Hematopoietic multipotent progenitor cell treated with erythropoietin and hydrocortisone succinate and interleukin-3 and kit ligand, for 15 days (in vitro differentiated cells): ENCODE measurements around the gene TLDC2.

Experiments used
- DNase-seq: peaks from one replicate; pipeline ENCODE4 v3.0.0-alpha.2; 2015; ENCODE audit warnings: low spot score

TLDC2 gene

DNA sequence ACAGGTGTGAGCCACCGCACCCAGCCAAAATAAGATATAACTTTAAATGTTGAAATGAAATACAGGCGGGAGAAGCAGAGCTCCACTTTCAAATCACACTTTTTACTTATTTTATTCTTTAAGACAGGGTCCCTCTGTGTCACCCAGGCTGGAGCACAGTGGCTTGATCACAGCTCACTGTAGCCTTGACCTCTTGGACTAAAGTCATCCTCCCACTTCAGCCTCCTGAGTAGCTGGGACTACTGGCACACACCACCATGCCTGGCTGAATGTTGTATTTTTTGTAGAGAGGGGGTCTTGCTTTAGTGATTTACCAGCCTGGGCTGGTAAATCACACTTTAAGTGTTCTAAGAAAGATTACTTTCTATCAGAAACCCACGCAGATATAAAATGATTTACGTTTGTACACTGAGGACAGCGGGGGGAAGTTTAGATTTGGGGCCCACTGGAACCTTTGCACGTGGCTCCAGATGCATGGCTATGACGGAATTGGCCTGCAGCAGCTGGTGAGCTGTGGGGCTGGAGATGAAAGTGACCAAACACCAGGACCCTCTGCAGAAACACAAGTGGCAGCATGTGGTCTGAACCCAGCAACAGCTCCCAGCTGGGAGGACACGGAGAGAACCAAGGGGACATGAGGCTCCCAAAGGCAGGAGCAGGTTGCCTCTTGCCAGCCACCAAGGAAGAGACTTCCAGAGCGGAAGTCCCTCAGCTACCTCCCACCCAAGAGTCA is 26.4 kb upstream of the TLDC2 start:
- no peak for DNase-seq

DNA sequence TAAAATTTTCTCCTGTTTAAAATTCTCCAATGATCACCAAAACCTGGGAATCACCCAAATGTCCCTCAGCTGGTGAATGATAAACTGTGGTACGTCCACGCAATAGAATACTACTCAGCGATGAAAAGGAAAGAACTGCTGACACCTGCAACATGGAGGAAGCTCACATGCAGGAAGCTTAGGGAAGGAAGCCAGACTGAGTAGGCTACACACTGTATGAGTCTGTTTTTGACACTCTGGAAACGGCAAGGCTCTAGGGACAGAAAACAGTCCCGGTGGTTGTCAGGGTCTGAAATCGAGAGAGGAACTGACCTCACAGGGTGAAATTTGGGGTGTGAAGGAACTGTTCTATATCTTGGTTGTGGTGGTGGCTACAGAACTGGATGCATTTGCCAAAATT is 25.2 kb upstream of the TLDC2 start:
- DNase-seq: no peak

DNA sequence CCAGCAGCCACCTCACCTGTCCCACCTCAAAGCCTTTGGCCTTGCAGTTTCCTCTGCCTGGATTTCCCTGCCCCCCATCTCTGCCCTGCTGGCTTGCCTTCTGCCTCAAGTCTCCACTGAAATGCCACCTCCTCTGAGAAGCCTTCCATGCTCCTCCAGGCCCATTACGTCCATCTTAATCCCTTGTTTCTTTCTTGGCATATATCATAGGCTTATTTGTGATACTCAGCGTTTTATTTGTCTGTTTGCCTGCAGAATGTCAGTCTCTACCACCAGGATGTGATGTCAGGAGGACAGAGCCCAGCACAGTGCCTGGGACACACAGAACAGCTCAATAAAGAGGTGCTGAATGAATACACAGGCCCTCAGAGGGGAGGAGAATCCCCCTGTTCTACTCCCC is 24.4 kb upstream of the TLDC2 start:
- no peak for DNase-seq

DNA sequence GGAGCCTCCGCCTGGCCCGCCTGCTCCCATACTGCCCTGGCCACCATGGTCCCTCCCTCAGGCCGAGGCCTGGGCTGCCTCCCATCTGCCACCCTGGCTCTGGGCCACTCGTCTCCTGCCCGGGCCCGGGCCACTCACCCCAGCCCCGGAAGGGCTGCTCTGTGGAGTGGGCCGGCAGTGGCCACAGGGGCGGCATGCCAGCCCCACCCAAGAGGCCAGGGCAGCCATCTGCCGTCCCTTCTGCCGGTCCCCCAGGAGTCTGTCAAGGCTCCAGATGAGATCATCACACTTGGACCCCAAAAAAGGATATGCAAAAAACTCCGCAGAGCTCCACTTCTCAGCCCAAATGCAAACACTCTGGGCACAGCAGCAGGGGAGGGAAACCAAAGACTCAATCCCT is 23.8 kb upstream of the TLDC2 start:
- no peak for DNase-seq

DNA sequence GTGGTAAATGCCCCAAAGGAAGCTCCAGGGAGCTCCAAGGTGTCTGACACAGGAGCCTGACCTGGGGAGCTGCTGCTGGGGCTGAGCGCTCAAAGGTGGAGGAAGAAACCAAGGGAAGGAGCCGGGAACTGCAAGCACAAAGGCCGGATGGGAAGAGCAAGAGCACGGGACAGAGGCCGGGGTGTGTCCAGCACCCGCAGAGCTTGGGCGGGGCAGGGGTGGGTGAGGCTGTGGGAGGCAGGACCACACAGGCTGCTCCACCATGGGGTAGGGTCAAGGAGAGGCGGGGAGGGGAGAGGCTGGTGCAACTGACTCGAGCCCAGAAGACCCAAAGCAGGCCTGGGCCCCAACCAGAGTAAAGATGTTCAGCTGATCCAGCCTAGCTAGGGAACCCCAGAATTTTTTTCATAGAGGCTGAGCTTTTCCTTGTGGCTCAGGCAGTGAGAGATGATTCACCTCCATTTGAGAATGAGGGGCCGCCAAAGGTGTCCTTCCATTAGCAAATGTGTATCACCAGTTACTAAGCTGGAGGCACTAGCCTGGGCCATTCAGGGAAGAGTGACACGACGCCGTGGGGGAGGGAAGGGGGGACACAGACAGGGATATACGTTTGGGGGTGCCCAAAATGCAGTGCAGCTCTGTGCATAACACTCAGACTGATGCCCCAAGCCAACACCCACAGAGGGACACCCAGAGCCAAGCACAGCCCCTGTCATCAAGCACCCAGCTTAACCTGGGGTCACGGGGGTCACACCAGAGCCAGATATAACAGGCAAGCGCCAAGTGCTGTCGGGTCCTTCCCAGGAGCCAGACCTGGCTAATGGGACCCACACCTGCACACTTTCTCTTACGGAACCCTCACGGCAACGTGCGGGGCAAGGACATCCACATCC is 21.3 kb upstream of the TLDC2 start:
- DNase-seq: no peak

DNA sequence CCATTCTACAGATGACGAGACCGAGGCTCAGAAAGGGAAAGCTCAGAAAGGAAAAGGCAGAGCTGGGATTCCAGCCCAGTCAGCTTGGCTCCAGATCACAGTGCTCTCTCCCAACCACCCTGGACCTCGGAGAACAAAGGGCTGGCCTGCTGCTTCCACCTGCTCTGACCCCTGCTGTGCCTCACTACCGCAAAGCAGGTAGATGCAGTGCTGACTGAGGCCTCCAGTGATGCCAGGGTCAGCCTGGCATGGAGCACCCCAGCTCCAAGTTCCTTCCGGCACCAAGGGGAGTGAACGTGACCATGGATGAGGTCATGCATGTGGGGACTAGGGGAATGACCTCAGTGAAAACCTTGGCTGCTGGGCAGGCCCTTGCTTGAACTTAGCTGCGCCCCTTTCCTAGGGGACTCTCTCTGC is 20.7 kb upstream of the TLDC2 start:
- DNase-seq: no peak

DNA sequence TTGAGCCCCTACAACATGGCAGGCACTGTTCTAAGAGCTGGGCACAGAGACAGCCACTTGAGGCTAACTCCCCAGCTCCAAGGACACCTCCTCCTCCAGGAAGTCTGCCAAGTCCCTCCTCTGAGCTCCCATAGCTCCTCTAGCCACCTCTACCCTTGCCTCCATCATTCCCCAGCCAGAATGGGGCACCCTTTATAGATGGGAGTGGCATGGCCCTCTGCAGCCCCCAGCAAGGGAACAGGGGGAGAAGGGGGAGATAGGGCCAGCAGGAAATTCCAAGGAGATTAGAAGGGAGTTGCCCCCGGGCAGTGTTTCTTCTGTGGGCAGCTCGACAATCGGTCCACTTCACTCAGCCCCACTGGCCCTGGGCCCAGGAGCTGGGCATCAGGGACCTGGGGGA is 19.7 kb upstream of the TLDC2 start:
- DNase-seq: no peak

DNA sequence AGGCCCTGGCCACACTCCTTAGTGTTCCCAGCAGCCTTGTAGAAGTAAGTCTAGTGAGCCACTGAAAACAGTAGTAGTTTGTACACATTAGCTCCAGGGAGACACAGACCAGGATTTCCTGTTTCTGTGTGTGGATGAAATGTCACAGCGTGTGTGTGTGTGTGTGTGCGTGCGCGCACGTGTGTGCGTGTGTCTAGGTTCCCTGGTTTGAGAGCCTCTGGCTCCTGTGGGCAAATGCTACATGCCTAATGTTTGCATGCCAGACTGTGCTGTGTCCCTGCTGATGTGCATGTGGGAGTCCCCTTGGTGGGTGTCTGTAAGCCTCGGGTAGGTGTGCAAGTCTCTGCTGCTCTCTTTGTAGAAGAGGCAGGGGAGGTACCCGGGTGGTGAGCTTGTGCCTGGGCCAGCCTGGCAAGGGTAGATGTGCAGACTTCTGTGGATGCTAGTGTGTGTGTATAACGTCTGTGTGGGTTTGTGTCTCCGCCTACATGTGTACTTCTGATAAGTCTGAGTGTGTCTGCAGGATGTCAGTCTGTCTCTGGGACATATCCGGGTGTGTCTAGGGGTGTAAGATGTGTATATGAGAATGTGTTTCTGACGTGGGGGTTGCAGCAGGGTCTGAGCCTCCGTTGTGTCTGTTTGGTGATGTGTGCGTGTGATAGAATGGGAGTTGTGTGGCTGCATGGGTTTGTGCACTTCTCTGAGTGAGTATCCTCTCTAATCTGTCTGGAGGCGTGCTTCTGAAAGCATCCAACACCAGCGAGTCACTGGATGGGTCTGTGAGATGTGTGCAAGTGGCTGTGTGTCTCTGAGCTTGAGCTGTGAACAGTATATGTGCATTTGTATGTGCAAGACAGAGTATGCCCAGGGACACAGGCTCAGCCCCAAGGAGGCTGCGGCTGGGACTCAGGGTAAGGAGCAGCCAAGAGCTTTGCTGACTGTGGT is 19.0 kb upstream of the TLDC2 start:
- DNase-seq: no peak

DNA sequence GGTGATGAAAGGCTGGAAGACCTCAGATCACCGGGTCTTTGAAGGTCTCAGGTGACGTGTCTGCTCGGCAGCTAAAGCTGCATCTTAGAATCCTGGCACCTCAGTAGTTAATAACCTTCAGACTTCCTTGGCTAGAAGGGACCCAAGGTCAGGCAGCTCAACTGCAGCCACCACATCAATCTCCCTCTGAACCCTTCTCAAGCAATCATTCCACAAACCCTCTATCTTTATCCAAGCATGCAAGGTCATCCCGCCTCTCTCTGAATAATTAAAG is 16.7 kb upstream of the TLDC2 start:
- DNase-seq: no peak

DNA sequence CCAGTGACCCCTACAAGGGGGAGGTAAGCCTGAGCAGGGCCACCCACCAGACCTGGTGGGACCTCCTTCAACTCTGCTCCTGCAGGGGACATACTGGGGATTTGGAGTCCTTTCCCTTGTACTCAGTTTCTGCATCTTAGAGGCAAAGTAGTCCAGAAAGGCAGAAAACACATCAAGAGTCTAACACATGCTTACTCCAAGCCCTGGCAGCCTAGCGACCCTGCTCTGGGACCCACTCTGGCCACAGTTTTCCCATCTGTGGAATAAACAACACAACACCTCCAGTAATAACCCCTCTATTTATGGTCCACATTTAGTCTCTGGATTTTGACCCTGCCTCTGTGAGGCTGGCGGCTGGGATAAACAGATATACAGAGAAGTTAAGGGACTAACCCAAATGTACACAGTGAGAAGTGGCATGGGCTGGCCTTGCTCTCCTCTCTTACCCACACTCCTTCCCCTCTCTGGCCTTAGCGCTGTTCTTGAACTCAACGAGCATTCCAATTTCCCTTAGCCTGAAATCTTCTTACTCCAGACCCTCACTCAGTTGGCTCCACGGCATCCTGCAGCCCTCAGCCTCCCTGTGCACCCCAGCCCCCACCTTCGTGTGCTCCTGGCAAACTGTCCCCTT is 16.1 kb upstream of the TLDC2 start:
- DNase-seq: no peak

DNA sequence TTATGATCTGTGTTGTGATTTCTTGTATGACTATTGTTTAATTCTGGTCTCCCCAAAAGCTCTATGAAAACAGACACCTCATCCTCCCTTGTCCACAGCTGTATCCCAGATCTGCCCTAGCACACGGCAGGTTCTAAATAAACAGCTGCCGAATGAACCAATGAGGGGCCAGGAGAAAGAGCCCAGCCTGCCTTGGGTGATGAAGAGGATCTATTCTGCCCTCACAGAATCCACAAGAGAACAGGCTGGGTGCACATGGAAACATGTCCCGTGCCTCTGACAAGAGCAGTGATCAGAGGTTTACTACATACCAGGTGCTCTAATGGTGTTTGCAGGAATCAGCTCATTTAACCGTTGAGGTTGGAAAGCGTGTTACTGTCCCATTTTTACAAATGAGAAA is 15.6 kb upstream of the TLDC2 start:
- DNase-seq: no peak

DNA sequence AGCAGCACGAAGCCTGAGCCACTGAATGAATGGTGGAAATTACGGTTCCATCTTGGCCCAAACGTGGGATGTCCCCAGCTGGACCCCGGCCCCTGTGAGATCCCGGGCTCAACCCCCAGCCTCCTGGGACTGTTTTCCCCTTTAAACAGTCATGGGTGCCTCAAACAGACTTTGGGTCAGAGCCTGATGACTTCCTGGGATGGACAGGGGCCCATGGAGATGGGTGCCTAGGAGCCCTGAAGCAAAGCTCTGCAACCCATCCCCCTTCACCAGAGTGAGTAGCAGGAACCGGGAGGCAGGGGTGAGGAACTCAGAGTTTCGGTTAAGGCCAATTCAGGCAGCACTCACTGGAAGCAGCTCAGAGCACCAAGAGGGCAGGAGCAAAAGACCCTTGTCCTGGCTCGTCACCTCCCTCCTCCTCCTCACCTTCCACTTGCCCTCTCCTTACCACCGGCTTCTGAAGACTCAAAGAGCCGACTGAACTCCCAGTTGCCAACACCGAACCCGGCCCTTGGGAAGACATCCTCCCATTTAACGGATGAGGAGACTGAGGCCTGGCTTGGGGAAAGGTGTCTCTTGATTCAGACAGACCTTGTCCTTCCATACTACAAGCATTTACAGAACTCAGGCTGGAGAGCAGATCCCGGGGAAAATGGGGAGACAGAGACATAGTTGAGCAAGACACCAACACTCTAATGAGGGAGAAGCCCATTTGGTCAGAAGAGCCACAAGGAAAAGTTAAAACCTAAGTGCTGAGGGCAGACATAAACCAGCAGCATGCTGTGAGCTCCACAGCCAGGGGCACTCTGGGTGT is 14.9 kb upstream of the TLDC2 start:
- DNase-seq: no peak

DNA sequence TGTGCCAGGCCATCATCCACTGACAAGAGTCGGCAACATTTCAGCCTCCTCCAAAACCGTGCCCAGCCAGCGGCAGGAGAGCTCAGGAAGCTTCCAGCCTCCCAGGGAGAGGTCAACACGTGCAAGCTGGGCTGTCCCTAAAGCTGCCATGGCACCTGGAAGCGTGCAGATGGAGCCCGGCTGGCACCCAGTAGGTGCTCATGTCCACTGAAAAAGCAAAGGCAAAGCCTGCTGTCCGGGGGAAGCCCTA is 14.4 kb upstream of the TLDC2 start:
- no peak for DNase-seq

DNA sequence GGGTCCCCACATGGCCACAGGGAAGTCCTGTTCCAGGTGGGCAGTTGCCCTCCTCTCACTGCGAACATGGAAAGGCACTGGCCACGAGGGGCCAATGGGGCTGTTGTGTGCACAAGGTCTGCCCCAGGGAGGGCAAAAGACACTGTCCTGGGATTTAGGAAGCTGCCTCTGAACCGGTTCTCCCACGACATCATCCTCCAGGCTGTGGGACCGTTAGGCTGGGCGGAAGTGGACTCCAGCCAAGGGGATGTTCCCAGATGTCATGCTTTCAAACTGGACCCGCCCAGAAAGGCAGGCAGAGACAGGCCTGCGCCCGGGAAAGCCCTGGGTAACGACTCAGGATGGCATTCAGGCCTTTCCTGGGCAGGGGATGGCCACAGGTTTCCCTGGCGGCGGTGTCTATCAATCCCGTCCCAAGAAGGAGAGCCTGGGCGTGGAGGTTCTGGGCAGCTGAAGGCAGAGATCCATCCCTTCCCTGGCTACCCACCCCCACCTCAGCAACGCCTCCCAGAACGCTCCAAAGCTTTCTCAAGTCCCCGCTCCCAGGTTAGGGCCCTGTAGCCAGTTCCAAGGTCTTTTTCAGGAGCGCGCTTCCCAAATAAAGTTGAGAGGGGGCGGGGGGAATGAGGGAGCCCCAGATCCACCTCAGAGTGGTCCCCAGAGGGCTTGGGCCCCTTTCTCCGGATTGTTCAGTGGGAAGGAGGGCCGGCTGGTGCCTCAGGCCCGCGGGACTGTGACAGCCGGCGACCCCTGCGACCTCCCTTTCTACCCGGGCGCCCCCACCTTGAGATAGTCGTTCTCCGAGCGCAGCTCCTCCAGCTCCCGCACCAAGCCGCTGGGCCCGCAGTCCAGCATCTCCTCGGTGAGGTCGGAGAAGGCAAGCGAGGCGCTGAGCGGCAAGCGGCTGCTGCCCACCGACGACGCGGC is 13.8 kb upstream of the TLDC2 start:
- no peak for DNase-seq

DNA sequence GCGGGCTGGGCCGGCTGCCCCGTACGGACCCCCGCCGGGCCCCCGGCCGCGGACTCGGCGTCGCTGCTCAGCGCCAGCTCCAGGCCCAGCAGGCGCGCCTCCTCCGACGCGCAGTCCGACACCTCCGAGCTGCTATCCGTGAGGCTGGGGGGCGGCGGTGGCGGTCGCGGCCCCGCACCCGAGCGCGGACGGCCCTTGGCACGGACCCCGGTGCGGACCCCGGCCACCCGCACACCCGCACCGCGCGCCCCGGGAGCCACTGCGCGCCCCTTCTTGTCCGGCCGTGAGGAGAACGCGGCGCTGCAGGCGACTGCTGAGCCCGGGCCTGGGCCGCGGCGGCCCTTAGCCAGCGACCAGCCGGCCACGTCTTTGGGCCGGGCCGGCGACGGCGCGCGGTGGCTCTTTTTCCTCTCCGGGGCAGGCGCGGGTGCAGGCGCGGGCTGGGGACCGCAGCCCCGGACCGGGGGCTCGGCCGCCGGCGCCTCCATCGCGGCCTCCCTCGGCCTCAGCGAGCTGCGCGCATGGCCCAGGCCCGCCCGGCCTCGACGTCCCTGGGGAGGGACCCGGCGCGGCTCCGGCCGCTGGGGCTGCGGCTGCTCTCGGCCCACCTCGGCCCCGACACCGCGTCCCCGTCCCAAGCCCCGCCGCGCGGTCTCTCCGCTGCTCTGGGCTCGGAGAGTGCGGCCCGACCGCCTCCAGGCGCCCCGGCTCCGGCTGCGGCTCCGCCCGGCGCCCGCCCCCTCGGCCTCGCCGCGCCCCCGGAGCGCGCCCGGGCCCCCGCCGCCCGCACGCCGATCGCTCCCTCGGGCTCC is 12.9 kb upstream of the TLDC2 start:
- no peak for DNase-seq

DNA sequence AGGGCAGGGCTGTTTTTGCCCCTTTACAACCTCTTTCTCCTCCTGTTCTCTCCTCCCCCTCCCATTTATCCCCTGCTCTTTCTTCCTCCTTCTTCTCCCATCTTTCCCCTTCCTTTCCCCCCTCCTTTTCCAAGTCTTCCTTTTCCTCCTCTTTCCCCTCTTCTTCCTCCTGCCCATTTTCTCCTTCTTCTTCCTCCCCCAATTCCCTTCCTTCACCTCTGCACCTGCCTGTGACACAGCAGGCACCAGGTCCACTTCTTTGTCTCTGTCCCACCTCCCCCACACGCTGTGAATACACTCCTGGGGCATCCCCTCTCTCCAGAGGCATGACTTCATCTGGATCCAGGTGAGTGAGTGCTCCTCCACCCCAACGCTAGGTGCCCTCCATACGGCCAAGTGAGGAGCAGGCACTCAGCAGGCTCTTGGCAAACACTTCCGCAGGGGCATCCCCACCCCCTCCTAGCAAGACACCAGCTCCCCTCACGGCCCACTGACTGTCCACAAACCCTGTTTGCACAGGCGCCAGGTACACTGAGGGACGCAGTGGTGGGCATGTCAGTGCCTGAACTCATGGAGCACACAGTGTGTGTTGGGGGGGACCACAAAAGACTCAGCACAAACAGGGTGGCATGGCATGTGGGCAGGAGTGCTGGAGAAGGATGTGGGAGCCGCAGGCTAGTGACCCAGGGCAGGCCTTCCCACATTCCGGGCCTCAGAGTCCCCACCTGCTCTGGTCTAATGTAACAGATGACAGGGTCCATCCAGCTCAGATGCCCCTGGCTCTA is 10.7 kb upstream of the TLDC2 start:
- no peak for DNase-seq

DNA sequence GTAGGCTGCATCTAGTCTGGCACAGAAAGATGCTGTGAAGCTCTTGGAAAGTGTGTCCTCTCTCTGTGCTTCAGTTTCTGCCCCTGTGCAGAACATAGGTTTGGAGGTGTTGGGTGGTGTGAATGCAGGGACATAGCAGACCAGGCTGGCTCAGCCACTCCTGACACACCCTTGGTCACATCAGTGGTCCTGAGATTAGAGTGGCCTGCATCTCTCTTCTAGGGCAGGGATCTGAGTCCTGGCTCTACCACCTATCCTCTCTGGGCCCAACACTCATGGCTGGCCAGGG is 10.1 kb upstream of the TLDC2 start:
- no peak for DNase-seq

DNA sequence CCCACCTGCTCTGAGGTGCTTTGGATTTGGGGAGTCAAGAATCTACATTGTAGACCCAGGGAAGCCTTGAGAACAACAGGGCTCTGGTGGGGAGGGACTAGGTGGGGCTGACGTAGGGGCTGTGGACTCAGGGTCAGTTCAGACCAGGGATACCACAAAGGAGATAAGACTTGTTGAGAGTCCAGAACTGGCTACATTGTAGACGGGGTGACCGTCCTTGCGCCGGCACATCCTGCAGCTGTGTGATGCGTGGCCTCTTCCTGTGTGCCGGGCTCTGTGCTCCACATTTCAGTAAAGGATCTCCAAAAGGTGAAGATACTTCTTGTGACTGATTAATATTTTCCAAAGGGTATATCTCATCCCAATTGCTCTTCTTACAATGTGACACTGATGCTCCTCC is 9.8 kb upstream of the TLDC2 start:
- DNase-seq: no peak
